ENCODE measurements around the gene MAG.

DNA sequence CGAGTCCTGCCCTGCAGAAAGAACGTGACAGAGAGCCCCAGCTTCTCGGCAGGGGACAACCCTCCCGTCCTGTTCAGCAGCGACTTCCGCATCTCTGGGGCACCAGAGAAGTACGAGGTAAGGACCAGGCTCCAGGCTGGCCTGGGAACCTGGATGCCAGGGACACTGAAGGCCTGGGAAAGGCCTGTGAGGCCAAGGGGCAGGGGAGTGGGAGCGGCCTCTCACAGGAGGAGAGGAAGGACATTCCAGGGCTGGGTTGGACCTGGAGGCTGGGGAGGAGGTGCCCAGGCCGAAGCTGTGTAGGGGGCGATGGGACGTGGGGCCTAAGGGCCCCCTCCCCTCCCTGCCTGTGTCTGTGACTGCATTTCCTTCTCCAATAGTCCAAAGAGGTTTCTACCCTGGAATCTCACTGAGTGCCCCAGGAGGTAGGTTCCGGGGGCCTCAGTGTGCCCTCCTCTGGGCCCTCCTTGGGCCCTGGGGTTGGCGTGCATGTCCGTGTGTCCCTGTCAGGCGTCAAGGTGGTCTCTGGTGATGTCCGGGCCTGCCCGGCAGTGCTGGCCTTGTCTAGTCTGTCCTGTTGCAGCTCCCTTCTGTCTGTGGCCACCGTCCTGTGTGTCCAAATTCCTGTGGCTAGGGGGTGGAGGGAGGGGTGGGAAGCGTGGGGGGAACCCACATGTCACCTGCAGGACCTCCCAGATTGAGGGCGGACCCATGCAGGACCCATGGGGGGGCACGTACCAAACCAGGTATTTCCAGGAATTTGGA is 20.1 kb downstream of the MAG start:
- TF ChIP-seq, protein P1, sequence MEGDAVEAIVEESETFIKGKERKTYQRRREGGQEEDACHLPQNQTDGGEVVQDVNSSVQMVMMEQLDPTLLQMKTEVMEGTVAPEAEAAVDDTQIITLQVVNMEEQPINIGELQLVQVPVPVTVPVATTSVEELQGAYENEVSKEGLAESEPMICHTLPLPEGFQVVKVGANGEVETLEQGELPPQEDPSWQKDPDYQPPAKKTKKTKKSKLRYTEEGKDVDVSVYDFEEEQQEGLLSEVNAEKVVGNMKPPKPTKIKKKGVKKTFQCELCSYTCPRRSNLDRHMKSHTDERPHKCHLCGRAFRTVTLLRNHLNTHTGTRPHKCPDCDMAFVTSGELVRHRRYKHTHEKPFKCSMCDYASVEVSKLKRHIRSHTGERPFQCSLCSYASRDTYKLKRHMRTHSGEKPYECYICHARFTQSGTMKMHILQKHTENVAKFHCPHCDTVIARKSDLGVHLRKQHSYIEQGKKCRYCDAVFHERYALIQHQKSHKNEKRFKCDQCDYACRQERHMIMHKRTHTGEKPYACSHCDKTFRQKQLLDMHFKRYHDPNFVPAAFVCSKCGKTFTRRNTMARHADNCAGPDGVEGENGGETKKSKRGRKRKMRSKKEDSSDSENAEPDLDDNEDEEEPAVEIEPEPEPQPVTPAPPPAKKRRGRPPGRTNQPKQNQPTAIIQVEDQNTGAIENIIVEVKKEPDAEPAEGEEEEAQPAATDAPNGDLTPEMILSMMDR (IDR thresholded peaks at IDR 0.05), result no peak
- no peak for TF ChIP-seq POLR2A (IDR thresholded peaks at IDR 0.05; ENCODE audit: low read depth)

Data from esophagus muscularis mucosa (tissue), 3 donors.